Esophagus squamous epithelium (tissue), 4 donors: Measurements from ENCODE around the gene IRF4.

Source experiments
- CTCF ChIP-seq, 6 experiments: fragments of 450-650 bp in 4 of 6; fragments of 200-600 bp in 2 of 6; sonication (generic) in 2 of 6; IDR thresholded peaks; one replicate each; pipeline ENCODE4 v1.5.1; 2016 to 2019; ENCODE audit warnings: antibody characterized with exemption in 6 of 6, mild to moderate bottlenecking in 4 of 6, moderate library complexity in 4 of 6
- POLR2A ChIP-seq, 4 donors: fragments of 450-650 bp; IDR thresholded peaks; one replicate each; pipeline ENCODE4 v1.6.1; 2017; ENCODE audit warnings: antibody characterized with exemption in 4 of 4, mild to moderate bottlenecking in 4 of 4, moderate library complexity in 3 of 4

- no peak for TF ChIP-seq CTCF (IDR thresholded peaks at IDR 0.05)
- no peak for TF ChIP-seq POLR2A (IDR thresholded peaks at IDR 0.05)
These were observed 1.2 kb downstream of the IRF4 start for GRCh38 chr6:392441-393390.
